ENCODE measurements around the gene HIC1.
"Not testable (repeated sequence)": the region's sequence is repeated elsewhere in the genome, so short reads cannot be mapped to it uniquely, and the experiment has no call there.

The HIC1 gene

GRCh38 chr17:2054512-2055291 lies at the start of gene HIC1:
Gene HIC1, plus strand, starts transcription at chr17:2055103. Its CDS starts 1,588 bp downstream, at chr17:2056691.
- DNase-seq = peak; percentile 83

GRCh38 chr17:2008332-2009126 lies 46.4 kb upstream of the HIC1 start:
- no peak for DNase-seq

GRCh38 chr17:2009737-2010136 lies 45.2 kb upstream of the HIC1 start:
- no peak for DNase-seq

- no peak for DNase-seq
Observed at GRCh38 chr17:2011411-2012371, 43.2 kb upstream of the HIC1 start.

GRCh38 chr17:2012499-2012898 lies 42.4 kb upstream of the HIC1 start:
- no peak for DNase-seq

GRCh38 chr17:2013220-2013993 lies 41.5 kb upstream of the HIC1 start:
- DNase-seq = not testable (repeated sequence)

GRCh38 chr17:2013994-2014317 lies 40.9 kb upstream of the HIC1 start:
- DNase-seq = no peak

- no peak for DNase-seq
Observed at GRCh38 chr17:2015314-2015713, 39.6 kb upstream of the HIC1 start.

GRCh38 chr17:2016494-2016893 lies 38.4 kb upstream of the HIC1 start:
- DNase-seq = no peak

- no peak for DNase-seq
Observed at GRCh38 chr17:2017274-2017941, 37.5 kb upstream of the HIC1 start.

GRCh38 chr17:2018716-2019510 lies 36.0 kb upstream of the HIC1 start:
- no peak for DNase-seq

GRCh38 chr17:2019723-2020122 lies 35.2 kb upstream of the HIC1 start:
- DNase-seq = no peak

- DNase-seq = no peak
Observed at GRCh38 chr17:2020721-2021120, 34.2 kb upstream of the HIC1 start.

- DNase-seq = no peak
Observed at GRCh38 chr17:2022647-2023240, 32.2 kb upstream of the HIC1 start.

- no peak for DNase-seq
Observed at GRCh38 chr17:2023256-2023655, 31.6 kb upstream of the HIC1 start.

GRCh38 chr17:2023692-2024571 lies 31.0 kb upstream of the HIC1 start:
- DNase-seq = peak; percentile 68

- DNase-seq = no peak
Observed at GRCh38 chr17:2024572-2025219, 30.2 kb upstream of the HIC1 start.

- DNase-seq = peak; percentile 37
Observed at GRCh38 chr17:2025220-2025621, 29.7 kb upstream of the HIC1 start, which contains the start of gene RTN4RL1. Gene RTN4RL1, minus strand, starts transcription at chr17:2025334. Its CDS starts 469 bp downstream, at chr17:2024865.
